SK-N-SH (cell line): Measurements from ENCODE around the gene PTPN13. TPM values are rescaled to one million over a fixed set of nuclear protein-coding genes. Genes with fewer than 3 reads are reported as not detected.

Source experiments
- CTCF ChIA-PET: fragments of 300-600, 350-600 bp; formaldehyde crosslinking; extraction: SDS; loops from one replicate; lab custom pipeline; 2021; lab: Yijun Ruan, JAX
- POLR2A ChIA-PET: fragments of 350-600 bp; sonication (Branson Sonifier 250); formaldehyde crosslinking; extraction: SDS; loops from one replicate; lab custom pipeline; 2020; ENCODE audit warnings: antibody characterized with exemption, inconsistent platforms; lab: Yijun Ruan, JAX
- DNase-seq: peaks from one replicate; pipeline ENCODE4 v3.0.0; 2012
- H2AFZ ChIP-seq: fragments of 200-600 bp; sonication (generic); 2 replicates; pipeline ENCODE4 v1.8.1; 2016; ENCODE audit warnings: antibody characterized with exemption, mild to moderate bottlenecking, low read depth
- H3F3A ChIP-seq: fragments of 200-600 bp; sonication (generic); replicated peaks from 2 replicates; pipeline ENCODE3; 2016; ENCODE audit warnings: antibody characterized with exemption, mild to moderate bottlenecking; ENCODE audit not compliant: insufficient read depth
- H3K27ac ChIP-seq, 2 experiments: fragments of 200-500 bp in 1 of 2; fragments of 200-600 bp in 1 of 2; sonication (Bioruptor generic) in 1 of 2; sonication (generic), shearing (Covaris generic) in 1 of 2; 2 replicates each; pipeline versions ENCODE4 v1.5.1 to v1.6.1; 2014 to 2016; ENCODE audit warnings: low read depth in 2 of 2, inconsistent platforms in 1 of 2, low read length in 1 of 2, mild to moderate bottlenecking in 1 of 2, mixed read lengths in 1 of 2
- H3K27me3 ChIP-seq: fragments of 200-600 bp; sonication (generic), shearing (Covaris generic); 2 replicates; pipeline ENCODE4 v1.6.1; 2016; ENCODE audit warnings: mixed run types; ENCODE audit not compliant: insufficient read depth
- H3K36me3 ChIP-seq, 2 experiments: fragments of 200-500 bp in 1 of 2; fragments of 200-600 bp in 1 of 2; sonication (Bioruptor generic) in 1 of 2; sonication (generic) in 1 of 2; replicated peaks in 1 of 2; 2 replicates each; pipeline versions ENCODE3 to v1.5.1; 2014 to 2016; ENCODE audit warnings: low read length in 1 of 2, mild to moderate bottlenecking in 1 of 2; ENCODE audit not compliant: insufficient read depth in 2 of 2, control insufficient read depth in 1 of 2
- H3K4me1 ChIP-seq, 2 experiments: fragments of 200-500 bp in 1 of 2; fragments of 200-600 bp in 1 of 2; sonication (Bioruptor generic) in 1 of 2; sonication (generic), shearing (Covaris generic) in 1 of 2; 2 replicates each; pipeline versions ENCODE4 v1.5.1 to v1.6.1; 2014 to 2016; ENCODE audit warnings: low read depth in 1 of 2, low read length in 1 of 2, mixed run types in 1 of 2; ENCODE audit not compliant: insufficient read depth in 2 of 2, control insufficient read depth in 1 of 2
- H3K4me2 ChIP-seq: fragments of 200-600 bp; sonication (generic), shearing (Covaris generic); 2 replicates; pipeline ENCODE4 v1.6.1; 2017; ENCODE audit warnings: mixed run types
- H3K4me3 ChIP-seq, 2 experiments: fragments of 200-500 bp in 1 of 2; fragments of 200-600 bp in 1 of 2; sonication (Bioruptor generic) in 1 of 2; sonication (generic), shearing (Covaris generic) in 1 of 2; 2 replicates each; pipeline versions ENCODE4 v1.5.1 to v1.8.1; 2014 to 2016; ENCODE audit warnings: low read depth in 2 of 2, inconsistent platforms in 1 of 2, low read length in 1 of 2, mild to moderate bottlenecking in 1 of 2, mixed read lengths in 1 of 2, moderate library complexity in 1 of 2
- H3K79me2 ChIP-seq: fragments of 200-600 bp; sonication (generic); 2 replicates; pipeline ENCODE4 v1.8.1; 2017; ENCODE audit warnings: mild to moderate bottlenecking; ENCODE audit not compliant: insufficient read depth
- H3K9ac ChIP-seq: fragments of 200-600 bp; sonication (generic); 2 replicates; pipeline ENCODE4 v1.6.1; 2017; ENCODE audit warnings: mixed run types
- H3K9me2 ChIP-seq: fragments of 200-600 bp; sonication (generic); 2 replicates; pipeline ENCODE4 v1.6.1; 2017; ENCODE audit warnings: mixed run types
- H3K9me3 ChIP-seq: fragments of 200-600 bp; sonication (generic); 2 replicates; pipeline ENCODE4 v1.6.1; 2017; ENCODE audit warnings: mixed run types, mild to moderate bottlenecking, moderate library complexity
- H4K20me1 ChIP-seq: fragments of 200-600 bp; sonication (generic); 2 replicates; pipeline ENCODE4 v1.6.1; 2017; ENCODE audit warnings: mild to moderate bottlenecking, mixed run types; ENCODE audit not compliant: insufficient read depth
- CTCF ChIP-seq: fragments of 200-600 bp; sonication (generic); IDR thresholded peaks from 2 replicates; pipeline ENCODE4 v1.6.1; 2017; ENCODE audit warnings: antibody characterized with exemption, mild to moderate bottlenecking, moderate library complexity
- ELF1 ChIP-seq: IDR thresholded peaks from 2 replicates; pipeline ENCODE4 v1.4.0; 2012
- FOSL2 ChIP-seq: IDR thresholded peaks from 2 replicates; pipeline ENCODE4 v1.4.0; 2012; ENCODE audit warnings: low read depth, mild to moderate bottlenecking, moderate library complexity, borderline replicate concordance
- FOXJ3 ChIP-seq: sonication (generic); formaldehyde crosslinking; IDR thresholded peaks from 2 replicates; pipeline ENCODE4 v1.5.1; 2020; ENCODE audit warnings: mild to moderate bottlenecking, missing genetic modification reagents
- FOXM1 ChIP-seq: IDR thresholded peaks from 2 replicates; pipeline ENCODE4 v1.4.0; 2012; ENCODE audit warnings: low read depth, mild to moderate bottlenecking
- IRF3 ChIP-seq: fragments of 150-350 bp; IDR thresholded peaks from 2 replicates; pipeline ENCODE4 v1.6.1; 2016; ENCODE audit warnings: mild to moderate bottlenecking, low read depth, low read length
- MAX ChIP-seq: IDR thresholded peaks from 2 replicates; pipeline ENCODE4 v1.4.0; 2012; ENCODE audit warnings: low read depth
- MEF2A ChIP-seq: IDR thresholded peaks from 2 replicates; pipeline ENCODE4 v1.4.0; 2012; ENCODE audit warnings: low read depth, borderline replicate concordance
- NFIC ChIP-seq: IDR thresholded peaks from 2 replicates; pipeline ENCODE4 v1.4.0; 2012; ENCODE audit warnings: borderline replicate concordance
- NRF1 ChIP-seq: IDR thresholded peaks from 2 replicates; pipeline ENCODE4 v1.6.1; 2012; ENCODE audit warnings: low read depth, mild to moderate bottlenecking, low read length
- POLR2AphosphoS5 ChIP-seq: IDR thresholded peaks from 2 replicates; pipeline ENCODE4 v1.6.1; 2012; ENCODE audit warnings: low read depth, low read length
- RAD21 ChIP-seq: IDR thresholded peaks from 2 replicates; pipeline ENCODE4 v1.6.1; 2012; ENCODE audit warnings: mild to moderate bottlenecking, low read length
- REST ChIP-seq: IDR thresholded peaks from 2 replicates; pipeline ENCODE4 v1.6.1; 2012; ENCODE audit warnings: mild to moderate bottlenecking, low read depth, low read length, moderate library complexity
- RFX5 ChIP-seq: IDR thresholded peaks from 2 replicates; pipeline ENCODE4 v1.6.1; 2012; ENCODE audit warnings: mild to moderate bottlenecking, improper control_type of control experiment, low read length
- RXRA ChIP-seq: IDR thresholded peaks from 2 replicates; pipeline ENCODE4 v1.4.0; 2012; ENCODE audit warnings: low read depth, mild to moderate bottlenecking, borderline replicate concordance
- TAF1 ChIP-seq: IDR thresholded peaks from 2 replicates; pipeline ENCODE4 v1.6.1; 2012; ENCODE audit warnings: low read depth, mild to moderate bottlenecking, low read length, moderate library complexity, borderline replicate concordance
- TEAD4 ChIP-seq: IDR thresholded peaks from 2 replicates; pipeline ENCODE4 v1.4.0; 2012; ENCODE audit warnings: mild to moderate bottlenecking, borderline replicate concordance; ENCODE audit not compliant: insufficient read depth
- USF2 ChIP-seq: fragments of 150-350 bp; IDR thresholded peaks from 2 replicates; pipeline ENCODE4 v1.6.1; 2017; ENCODE audit warnings: antibody characterized with exemption, low read length, low read depth, borderline replicate concordance
- YY1 ChIP-seq: IDR thresholded peaks from 2 replicates; pipeline ENCODE4 v1.4.0; 2012; ENCODE audit warnings: low read depth, mild to moderate bottlenecking
- ZBTB33 ChIP-seq: IDR thresholded peaks from 2 replicates; pipeline ENCODE4 v1.4.0; 2012; ENCODE audit warnings: low read depth, borderline replicate concordance
- WGBS: methylation state at CpG from one replicate; pipeline ENCODE4 v1.1.6; 2017; ENCODE audit warnings: low lambda C conversion rate; 5-methylcytosine and 5-hydroxymethylcytosine counted together
- polyA plus RNA-seq, 3 experiments: library from polyadenylated mRNA; depleted of rRNA; stranded (reverse); fragments of >200 nt; gene quantifications; 2 replicates each; pipeline ENCODE4 v1.2.3, GENCODE V29; 2012

Gene PTPN13
- polyA plus RNA-seq, 1 of the 3 experiments (the other 2 are of a cell fraction): 5.5 TPM

GRCh38 chr4:86819561-86819960 lies 225.4 kb downstream of the PTPN13 start (continued):
- TF ChIP-seq USF2: no peak
- TF ChIP-seq YY1: no peak
- TF ChIP-seq, all 33 proteins: peak for 0

GRCh38 chr4:86821151-86821550 lies 227.0 kb downstream of the PTPN13 start:
- Histone ChIP-seq H2AFZ (no peak overlapping the region), H3K9ac (no peak overlapping the region), H3K9me2 (no peaks in the 10 kb centered on the region)
- ChIA-PET CTCF (no interaction called here), POLR2A (no interaction called here)
- no peak for TF ChIP-seq MAX
- no peak for TF ChIP-seq POLR2AphosphoS5
- TF ChIP-seq NFIC: no peak
- TF ChIP-seq NRF1: no peak
- no peak for TF ChIP-seq RXRA
- TF ChIP-seq RAD21: no peak
- no peak for TF ChIP-seq REST
- no peak for TF ChIP-seq TEAD4
- no peak for TF ChIP-seq RFX5
- TF ChIP-seq ELF1: no peak
- no peak for TF ChIP-seq FOSL2
- TF ChIP-seq TAF1: no peak
- no peak for TF ChIP-seq MEF2A
- TF ChIP-seq ZBTB33: no peak
- no peak for TF ChIP-seq FOXM1
- TF ChIP-seq FOXJ3: no peak
- no peak for TF ChIP-seq IRF3
- TF ChIP-seq CTCF: no peak
- TF ChIP-seq USF2: no peak
- TF ChIP-seq, all 33 proteins: peak for 0
- no peaks in the 10 kb centered on the region for H4K20me1 ChIP-seq
- no peak for DNase-seq
- H3K4me2 ChIP-seq: no peak overlapping the region
- H3K27ac ChIP-seq: no peak overlapping the region
- no peaks in the 10 kb centered on the region for H3F3A ChIP-seq
- H3K79me2 ChIP-seq: no peaks in the 10 kb centered on the region
- no peaks in the 10 kb centered on the region for H3K27me3 ChIP-seq
- WGBS: 39% methylated on average over 1 of the region's 1 CpG
- peaks cover 0 to 2% of the 10 kb centered on the region in 2 experiments for H3K36me3 ChIP-seq
- peaks cover 0 to 2% of the 10 kb centered on the region in 2 experiments; a peak in 1 of 4 replicates for H3K4me1 ChIP-seq
- H3K4me3 ChIP-seq: no peak overlapping the region
- H3K9me3 ChIP-seq: no peaks in the 10 kb centered on the region
